ENCODE results near the gene CCNK. TPM values are rescaled to one million over a fixed set of nuclear protein-coding genes. Genes with fewer than 3 reads are reported as not detected.

The CCNK gene
- total RNA-seq, 1 experiment from 2014 or later = 80.1 TPM

DNA sequence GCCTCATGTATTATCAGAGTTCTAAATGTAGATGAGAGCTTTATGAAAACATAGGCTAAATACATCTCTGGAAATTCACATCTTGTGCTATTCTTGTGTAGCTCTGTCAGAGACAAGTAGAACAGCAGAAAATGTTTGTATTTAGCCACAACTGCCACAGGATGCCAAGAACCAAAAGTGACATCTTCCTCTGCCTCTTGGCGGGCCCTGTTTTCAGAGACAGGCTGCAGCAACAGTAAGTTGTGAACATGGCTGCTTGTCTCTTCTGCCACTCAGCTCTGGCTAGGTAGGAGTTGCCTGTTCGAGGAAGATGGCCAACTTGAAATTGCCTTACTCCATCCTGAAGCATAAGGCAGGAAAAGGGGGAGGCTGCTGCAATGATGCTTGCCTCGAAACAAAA lies 30.9 kb upstream of the CCNK start:
- Histone ChIP-seq H3K27me3 (ENCODE audit: insufficient read depth, low read length) (no peaks in the 10 kb centered on the region), H3K14ac (ENCODE audit: insufficient read depth, low read length) (no peak overlapping the region), H4K8ac (replicated peaks; ENCODE audit: insufficient read length, low read depth, low read length) (no peak overlapping the region), H2BK12ac (ENCODE audit: insufficient read length, low read depth, low read length) (no peak overlapping the region), H3K23ac (ENCODE audit: insufficient read length, low read depth, low read length) (no peak overlapping the region), H3K79me1 (ENCODE audit: insufficient read depth, low read depth, low read length, poor library complexity, severe bottlenecking) (no peaks in the 10 kb centered on the region), H3K27ac (ENCODE audit: insufficient read length, low read depth, low read length) (no peak overlapping the region), H2BK20ac (ENCODE audit: low read depth, low read length, poor library complexity, severe bottlenecking) (no peak overlapping the region), H3K79me2 (ENCODE audit: insufficient read depth, low read length) (no peaks in the 10 kb centered on the region), H4K5ac (ENCODE audit: insufficient read length, low read depth, low read length) (no peak overlapping the region), H3T11ph (ENCODE audit: low read length) (no peak overlapping the region), H3K4ac (ENCODE audit: low read depth, low read length) (no peak overlapping the region), H4K20me1 (ENCODE audit: control insufficient read depth, insufficient read depth, insufficient read length) (no peaks in the 10 kb centered on the region), H2BK5ac (ENCODE audit: insufficient read length, low read length) (no peak overlapping the region), H3K4me2 (ENCODE audit: insufficient read depth, insufficient read length, low read length) (no peak overlapping the region), H2AFZ (ENCODE audit: low read length) (no peak overlapping the region), H4K91ac (ENCODE audit: insufficient read length, low read depth, low read length) (no peak overlapping the region), H3K23me2 (ENCODE audit: insufficient read length, low read depth, low read length, poor library complexity, severe bottlenecking) (no peaks in the 10 kb centered on the region), H3K4me1 (ENCODE audit: insufficient read depth, low read length) (no peaks in the 10 kb centered on the region), H2BK120ac (ENCODE audit: low read depth, low read length, poor library complexity, severe bottlenecking) (no peak overlapping the region), H3K56ac (ENCODE audit: insufficient read length, low read depth, low read length) (no peak overlapping the region), H2AK5ac (ENCODE audit: insufficient read length, low read length) (no peak overlapping the region), H3K9me3 (ENCODE audit: control insufficient read depth, low read depth, low read length) (no peaks in the 10 kb centered on the region), H3K18ac (ENCODE audit: insufficient read length, low read depth, low read length) (no peak overlapping the region), H2BK15ac (ENCODE audit: low read depth, low read length) (no peak overlapping the region), H3K9ac (ENCODE audit: extremely low read depth, insufficient read length, low read length) (no peak overlapping the region)
- no peaks in the 10 kb centered on the region for H3K4me1 Mint-ChIP-seq
- no peaks in the 10 kb centered on the region for H3K27me3 Mint-ChIP-seq (ENCODE audit: low read depth)
- TF ChIP-seq, protein P1, sequence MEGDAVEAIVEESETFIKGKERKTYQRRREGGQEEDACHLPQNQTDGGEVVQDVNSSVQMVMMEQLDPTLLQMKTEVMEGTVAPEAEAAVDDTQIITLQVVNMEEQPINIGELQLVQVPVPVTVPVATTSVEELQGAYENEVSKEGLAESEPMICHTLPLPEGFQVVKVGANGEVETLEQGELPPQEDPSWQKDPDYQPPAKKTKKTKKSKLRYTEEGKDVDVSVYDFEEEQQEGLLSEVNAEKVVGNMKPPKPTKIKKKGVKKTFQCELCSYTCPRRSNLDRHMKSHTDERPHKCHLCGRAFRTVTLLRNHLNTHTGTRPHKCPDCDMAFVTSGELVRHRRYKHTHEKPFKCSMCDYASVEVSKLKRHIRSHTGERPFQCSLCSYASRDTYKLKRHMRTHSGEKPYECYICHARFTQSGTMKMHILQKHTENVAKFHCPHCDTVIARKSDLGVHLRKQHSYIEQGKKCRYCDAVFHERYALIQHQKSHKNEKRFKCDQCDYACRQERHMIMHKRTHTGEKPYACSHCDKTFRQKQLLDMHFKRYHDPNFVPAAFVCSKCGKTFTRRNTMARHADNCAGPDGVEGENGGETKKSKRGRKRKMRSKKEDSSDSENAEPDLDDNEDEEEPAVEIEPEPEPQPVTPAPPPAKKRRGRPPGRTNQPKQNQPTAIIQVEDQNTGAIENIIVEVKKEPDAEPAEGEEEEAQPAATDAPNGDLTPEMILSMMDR (conservative IDR thresholded peaks at IDR 0.05) = no peak
- DNase-seq = no peak
- H3K27ac Mint-ChIP-seq = no peak overlapping the region
- WGBS (ENCODE audit: extremely low coverage, insufficient read length, low lambda C conversion rate) = no CpG with 5 or more reads among the region's 3 CpGs
- H3K4me3 Mint-ChIP-seq = no peak overlapping the region
- H3K9me3 Mint-ChIP-seq = no peaks in the 10 kb centered on the region
- peaks cover 22 to 46% (median 40%) of the 10 kb centered on the region in 3 experiments; a peak in 6 of 7 replicates for H3K36me3 Mint-ChIP-seq (ENCODE audit: insufficient read depth in 1 of 3, low read depth in 3 of 3)
